HG03039 (cell line): ENCODE data around the gene MSL2.
A peak's percentile ranks its signal among the peaks of the same experiment; 100 is the strongest.
"Not testable (repeated sequence)": the region's sequence is repeated elsewhere in the genome, so short reads cannot be mapped to it uniquely, and the experiment has no call there.

Experiments used
- ATAC-seq: cut with Tn5 transposase; IDR thresholded peaks from one replicate; pipeline ENCODE4 v1.9.1; 2021; ENCODE audit warnings: mild to moderate bottlenecking, moderate library complexity; ENCODE audit not compliant: unreplicated experiment

Gene MSL2

GRCh38 chr3:136149667-136150066 lies 46.5 kb downstream of the MSL2 start:
- ATAC-seq: no peak

DNA sequence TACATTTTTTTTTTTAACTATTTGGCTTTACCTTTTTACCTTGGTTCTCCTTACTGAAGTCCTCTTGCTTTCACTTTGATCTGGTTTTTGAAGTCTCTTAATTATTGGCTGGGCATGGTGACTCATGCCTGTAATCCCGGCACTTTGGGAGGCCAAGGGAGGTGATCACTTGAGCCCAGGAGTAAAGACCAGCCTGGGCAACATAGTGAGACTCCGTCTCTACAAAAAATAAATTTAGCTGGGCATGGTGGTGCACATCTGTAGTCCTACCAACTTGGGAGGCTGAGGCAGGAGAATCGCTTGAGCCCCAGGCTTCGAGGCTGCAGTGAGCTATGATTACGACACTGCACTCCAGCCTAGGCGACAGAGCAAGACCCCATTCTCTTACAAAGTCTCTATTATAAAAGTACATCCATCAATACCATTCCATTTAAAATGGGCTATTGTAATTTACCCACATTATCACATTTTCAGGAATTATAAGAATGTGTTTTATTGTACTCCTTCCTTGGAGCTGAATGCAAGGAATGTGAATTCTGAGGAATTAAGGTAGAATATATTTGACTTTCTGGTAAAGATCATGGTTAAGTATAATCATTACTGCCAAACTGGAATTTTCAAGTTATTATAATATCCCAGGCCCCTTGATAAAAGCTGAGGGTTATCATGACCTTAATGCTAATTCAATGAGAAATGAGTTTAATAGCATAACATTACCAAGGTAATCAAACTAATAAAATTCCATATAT lies 49.0 kb downstream of the MSL2 start:
- ATAC-seq: no peak

- not testable (repeated sequence) for ATAC-seq
These were observed 51.7 kb downstream of the MSL2 start for GRCh38 chr3:136144397-136144796.

GRCh38 chr3:136142592-136142991 lies 53.5 kb downstream of the MSL2 start:
- ATAC-seq: no peak

DNA sequence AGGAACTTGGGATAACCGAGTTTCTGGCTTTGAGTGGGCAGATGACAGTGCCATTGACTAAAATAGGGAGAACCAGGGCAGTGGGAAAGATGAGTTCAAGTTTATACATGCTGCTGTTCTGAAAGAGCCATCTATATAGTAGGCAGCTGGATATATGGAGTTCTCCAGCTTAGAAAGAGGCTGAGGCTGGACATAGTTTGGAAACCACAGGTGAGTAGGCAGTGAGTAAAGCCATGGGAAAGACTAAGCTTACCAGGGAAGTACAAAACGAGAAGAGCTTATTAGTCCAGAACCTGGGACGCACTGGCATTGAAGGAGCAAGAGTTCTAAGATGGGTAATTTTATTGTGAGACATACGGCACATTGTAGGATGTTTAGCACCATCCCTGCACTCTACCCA lies 54.2 kb downstream of the MSL2 start:
- no peak for ATAC-seq

DNA sequence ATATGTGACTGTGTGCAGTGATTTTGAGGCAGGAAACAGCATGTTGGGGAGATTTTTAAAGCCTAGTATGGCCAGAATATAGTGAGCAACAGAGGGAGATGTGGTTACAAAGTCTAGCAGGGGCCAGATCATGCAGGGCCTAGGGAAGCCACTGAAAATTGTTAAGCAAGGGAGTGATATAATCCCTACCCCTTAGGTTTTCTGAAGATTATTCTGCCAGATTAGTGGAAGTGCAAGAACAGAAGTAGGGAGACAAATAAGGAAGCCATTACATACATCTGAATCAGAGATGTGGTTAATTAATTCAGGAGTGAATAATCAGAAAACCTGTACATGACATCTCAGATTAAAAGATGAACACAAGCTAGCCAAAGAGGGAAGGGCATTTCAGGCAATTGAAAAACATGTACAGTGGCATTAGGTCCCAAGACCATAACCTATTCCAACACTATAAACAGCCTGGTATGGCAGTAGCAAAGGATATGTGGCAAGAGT lies 54.8 kb downstream of the MSL2 start:
- ATAC-seq: no peak

GRCh38 chr3:136136454-136136853 lies 59.7 kb downstream of the MSL2 start:
- no peak for ATAC-seq

GRCh38 chr3:136135039-136135802 lies 60.9 kb downstream of the MSL2 start:
- ATAC-seq: no peak

DNA sequence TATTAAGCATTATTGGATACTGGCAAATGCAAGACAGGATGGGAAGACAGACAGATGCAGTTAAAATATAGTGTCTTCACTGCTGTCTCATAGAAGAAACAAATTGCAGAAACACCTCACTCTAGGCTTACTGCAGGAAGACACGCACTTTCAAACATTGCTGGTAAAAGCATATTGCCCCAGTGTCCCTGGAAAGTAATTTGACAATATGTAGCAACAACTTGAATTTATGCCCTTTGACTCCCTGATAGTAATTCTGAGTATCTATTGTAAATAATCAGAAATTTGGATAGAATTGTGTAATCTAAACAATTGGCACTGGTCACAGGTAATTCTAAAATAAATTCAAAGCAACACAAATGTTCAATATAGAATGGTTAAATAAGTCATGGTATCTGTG lies 62.0 kb downstream of the MSL2 start:
- ATAC-seq: no peak

DNA sequence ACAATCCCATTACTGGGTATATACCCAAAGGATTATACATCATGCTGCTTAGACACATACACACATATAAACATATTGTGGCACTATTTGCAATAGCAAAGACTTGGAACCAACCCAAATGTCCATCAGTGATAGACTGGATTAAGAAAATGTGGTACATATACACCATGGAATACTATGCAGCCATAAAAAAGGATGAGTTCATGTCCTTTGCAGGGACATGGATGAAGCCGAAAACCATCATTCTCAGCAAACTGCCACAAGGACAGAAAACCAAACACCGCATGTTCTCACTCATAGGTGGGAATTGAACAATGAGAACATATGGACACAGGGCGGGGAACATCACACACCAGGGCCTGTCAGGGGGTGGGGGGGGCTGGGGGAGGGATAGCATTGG lies 64.5 kb downstream of the MSL2 start:
- ATAC-seq: not testable (repeated sequence)

GRCh38 chr3:136122006-136122405 lies 74.1 kb downstream of the MSL2 start:
- no peak for ATAC-seq

GRCh38 chr3:136120373-136121348 lies 75.5 kb downstream of the MSL2 start:
- peak; percentile 84 for ATAC-seq

GRCh38 chr3:136119783-136120182 lies 76.4 kb downstream of the MSL2 start:
- ATAC-seq: not testable (repeated sequence)

DNA sequence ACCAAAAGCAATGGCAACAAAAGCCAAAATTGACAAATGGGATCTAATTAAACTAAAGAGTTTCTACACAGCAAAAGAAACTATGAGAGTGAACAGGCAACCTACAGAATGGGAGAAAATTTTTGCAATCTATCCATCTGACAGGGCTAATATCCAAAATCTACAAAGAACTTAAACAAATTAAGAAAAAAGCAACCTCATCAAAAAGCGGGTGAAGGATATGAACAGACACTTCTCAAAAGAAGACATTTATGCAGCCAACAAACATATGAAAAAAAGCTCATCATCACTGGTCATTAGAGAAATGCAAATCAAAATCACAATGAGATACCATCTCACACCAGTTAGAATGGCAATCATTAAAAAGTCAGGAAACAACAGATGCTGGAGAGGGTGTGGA lies 76.8 kb downstream of the MSL2 start:
- ATAC-seq: not testable (repeated sequence)

- no peak for ATAC-seq
These were observed 81.7 kb downstream of the MSL2 start for GRCh38 chr3:136114421-136114820.

DNA sequence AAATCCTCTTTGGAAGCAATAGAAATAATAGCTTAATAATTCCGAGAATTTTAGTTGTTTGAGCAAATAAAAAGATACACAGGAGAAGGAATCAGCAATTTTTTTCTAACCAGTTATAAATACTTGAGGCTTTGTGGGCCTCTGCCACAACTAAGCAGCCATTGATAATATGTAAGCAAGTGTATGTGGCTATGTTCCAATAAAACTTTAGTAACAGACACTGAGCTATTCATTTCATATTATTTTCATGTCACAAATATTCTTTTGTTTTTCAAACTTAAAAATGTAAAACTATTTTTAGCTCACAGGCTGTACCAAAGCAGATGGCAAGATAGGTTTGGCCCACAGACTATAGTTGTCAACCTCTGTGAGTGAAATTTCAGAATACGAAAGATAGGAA lies 85.7 kb downstream of the MSL2 start:
- ATAC-seq: no peak

DNA sequence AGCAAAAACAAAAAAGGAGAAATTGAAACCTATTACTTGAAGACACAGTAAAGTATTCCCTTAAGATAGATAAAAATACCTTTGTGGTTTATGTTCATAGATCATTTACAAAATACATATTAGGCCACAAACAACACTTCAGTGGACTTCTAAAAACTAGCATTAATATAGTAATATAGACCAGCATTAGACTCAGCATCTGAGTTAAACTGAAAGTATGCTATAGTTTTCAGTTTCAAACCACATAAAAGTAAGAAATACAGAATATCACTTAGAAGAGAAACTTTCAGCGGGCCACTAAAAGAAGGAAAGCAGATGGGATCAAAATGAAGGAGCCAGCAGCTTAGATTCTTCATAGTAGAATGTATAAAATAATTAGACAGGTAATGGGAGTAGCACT lies 86.6 kb downstream of the MSL2 start:
- ATAC-seq: peak; percentile 80

GRCh38 chr3:136106101-136106500 lies 90.0 kb downstream of the MSL2 start:
- ATAC-seq: no peak

GRCh38 chr3:136105044-136105443 lies 91.1 kb downstream of the MSL2 start:
- ATAC-seq: no peak
